Fibroblast of lung (primary cell): ENCODE measurements around the gene LPCAT3.
A peak's percentile ranks its signal among the peaks of the same experiment; 100 is the strongest.

Experiments
- CTCF ChIP-seq, 2 donors: IDR thresholded peaks in 1 of 2; conservative IDR thresholded peaks in 1 of 2; 1 replicate in 1 of 2; 2 replicates in 1 of 2; pipeline ENCODE4 v1.5.1; 2011 to 2012; ENCODE audit warnings: low read length in 2 of 2, control low read depth in 1 of 2, inconsistent platforms in 1 of 2, low read depth in 1 of 2, mild to moderate bottlenecking in 1 of 2
- EZH2 ChIP-seq: IDR thresholded peaks from 2 replicates; pipeline ENCODE4 v1.5.1; 2012; ENCODE audit warnings: low read length, control low read depth, mild to moderate bottlenecking; ENCODE audit errors: missing control alignments

- TF ChIP-seq CTCF (conservative IDR thresholded peaks at IDR 0.05 in 1 of 2, IDR thresholded peaks at IDR 0.05 in 1 of 2; ENCODE audit: low read depth in 1 of 2, low read length in 2 of 2), result peak in 1 of 2 donors; percentile 27
- TF ChIP-seq EZH2, result no peak
Measured at GRCh38 chr12:6960593-6961277, 57.5 kb downstream of the LPCAT3 start.
